HG02571 (cell line): ENCODE results near the gene TBPL2.
"Not testable (repeated sequence)": the region's sequence is repeated elsewhere in the genome, so short reads cannot be mapped to it uniquely, and the experiment has no call there.

Experiments used
- ATAC-seq: cut with Tn5 transposase; IDR thresholded peaks from one replicate; pipeline ENCODE4 v1.9.1; 2021; ENCODE audit warnings: mild to moderate bottlenecking, moderate library complexity; ENCODE audit not compliant: unreplicated experiment

The TBPL2 gene

DNA sequence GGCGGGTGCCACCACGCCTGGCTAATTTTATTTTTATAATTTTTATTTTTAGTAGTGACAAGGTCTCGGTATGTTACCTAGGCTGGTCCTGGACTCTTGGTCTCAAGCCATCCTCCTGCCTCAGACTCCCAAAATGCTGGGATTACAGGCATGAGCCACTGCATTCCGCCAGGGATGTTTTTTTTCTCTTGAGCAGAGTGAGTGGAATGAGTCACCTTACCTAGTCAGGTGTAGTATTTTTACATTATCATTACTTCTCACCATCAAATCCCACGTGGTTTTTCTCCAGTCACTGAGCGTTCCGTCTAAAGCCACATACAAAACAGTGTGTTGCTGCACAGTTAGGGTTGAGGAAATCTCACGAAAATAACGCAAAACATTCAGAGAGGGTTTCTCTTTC lies 870 bp upstream of the TBPL2 start:
- ATAC-seq, result no peak

DNA sequence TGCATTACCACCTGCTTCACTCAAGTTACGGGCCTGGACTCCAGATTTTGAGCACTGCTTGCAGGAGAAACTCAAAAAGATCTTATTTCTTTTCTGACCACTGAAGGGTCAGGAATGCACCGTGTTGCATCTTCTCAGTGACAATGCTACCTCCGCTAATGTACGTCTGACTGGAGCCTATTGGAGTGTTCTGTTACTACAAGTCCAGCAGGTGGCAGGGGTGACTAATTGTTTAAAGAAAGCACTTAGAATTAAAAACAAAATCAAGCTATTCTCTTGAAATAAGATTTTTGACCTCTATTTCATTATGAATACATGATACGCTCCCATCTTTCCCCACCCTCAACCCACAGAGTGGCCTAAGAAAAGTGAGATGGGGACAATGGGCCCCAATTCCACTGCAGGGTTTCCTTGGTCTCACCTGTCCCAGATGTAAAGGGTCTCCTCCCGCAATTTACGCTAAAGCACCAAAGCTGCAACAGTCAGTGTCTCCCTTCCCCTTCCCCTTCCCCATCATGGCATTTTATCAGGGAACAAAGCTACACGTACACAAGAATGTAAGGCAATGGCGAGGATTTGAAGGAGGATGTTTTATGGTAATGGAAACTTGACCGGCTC lies 2.2 kb downstream of the TBPL2 start:
- ATAC-seq, result no peak

DNA sequence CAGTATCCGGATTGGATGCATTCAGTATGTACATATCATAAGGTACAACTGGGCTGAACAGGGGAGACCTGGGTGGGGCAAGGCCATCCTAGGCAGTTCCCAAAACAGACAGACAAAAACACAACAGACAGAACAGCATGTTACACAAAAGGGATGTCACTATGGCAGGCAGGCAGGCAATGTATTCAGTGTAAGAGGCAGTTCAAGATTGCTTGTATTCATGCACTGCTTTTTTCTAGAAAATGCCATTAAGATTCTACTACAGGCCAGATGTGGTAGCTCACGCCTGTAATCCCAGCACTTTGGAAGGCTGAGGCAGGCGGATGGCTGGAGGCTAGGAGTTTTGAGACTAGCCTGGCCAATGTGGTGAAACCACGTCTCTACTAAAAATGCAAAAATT lies 3.5 kb downstream of the TBPL2 start:
- no peak for ATAC-seq

DNA sequence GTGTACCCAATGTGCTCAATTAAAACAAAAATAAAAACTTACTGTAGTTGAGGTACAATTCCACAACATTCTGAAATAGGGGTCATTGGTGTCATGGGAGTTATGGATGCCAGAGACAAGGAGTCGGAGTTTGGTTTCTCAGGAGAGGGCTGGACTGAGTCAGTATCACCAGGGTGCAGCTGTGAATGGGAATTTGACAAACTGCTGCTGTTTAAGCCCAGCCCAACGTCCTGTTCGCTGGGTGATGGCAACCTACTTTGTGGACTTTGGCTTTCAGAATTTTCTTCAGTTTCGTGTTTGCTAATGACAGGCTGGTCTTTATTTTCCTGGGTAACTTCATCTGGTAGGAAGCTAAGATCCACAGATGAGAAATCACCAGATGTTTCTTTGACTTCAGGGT lies 3.9 kb downstream of the TBPL2 start:
- no peak for ATAC-seq

DNA sequence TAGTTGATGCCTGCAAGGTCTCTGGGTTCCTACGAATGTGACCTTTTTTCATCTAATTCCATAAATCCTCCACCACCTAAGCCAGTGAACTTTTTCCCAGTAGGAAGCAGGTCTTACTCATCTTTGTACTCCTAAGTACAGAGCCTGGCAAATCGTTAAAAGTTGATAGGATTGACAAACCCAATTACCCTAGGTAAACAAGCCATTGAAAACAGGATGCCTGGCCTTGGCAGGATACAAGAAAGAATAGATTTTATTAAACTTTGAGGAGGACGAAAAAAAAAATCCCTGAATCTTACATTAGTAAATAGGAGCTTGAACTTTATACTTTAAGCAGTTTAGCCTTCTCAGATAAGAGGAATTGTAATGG lies 5.6 kb downstream of the TBPL2 start:
- ATAC-seq, result no peak

DNA sequence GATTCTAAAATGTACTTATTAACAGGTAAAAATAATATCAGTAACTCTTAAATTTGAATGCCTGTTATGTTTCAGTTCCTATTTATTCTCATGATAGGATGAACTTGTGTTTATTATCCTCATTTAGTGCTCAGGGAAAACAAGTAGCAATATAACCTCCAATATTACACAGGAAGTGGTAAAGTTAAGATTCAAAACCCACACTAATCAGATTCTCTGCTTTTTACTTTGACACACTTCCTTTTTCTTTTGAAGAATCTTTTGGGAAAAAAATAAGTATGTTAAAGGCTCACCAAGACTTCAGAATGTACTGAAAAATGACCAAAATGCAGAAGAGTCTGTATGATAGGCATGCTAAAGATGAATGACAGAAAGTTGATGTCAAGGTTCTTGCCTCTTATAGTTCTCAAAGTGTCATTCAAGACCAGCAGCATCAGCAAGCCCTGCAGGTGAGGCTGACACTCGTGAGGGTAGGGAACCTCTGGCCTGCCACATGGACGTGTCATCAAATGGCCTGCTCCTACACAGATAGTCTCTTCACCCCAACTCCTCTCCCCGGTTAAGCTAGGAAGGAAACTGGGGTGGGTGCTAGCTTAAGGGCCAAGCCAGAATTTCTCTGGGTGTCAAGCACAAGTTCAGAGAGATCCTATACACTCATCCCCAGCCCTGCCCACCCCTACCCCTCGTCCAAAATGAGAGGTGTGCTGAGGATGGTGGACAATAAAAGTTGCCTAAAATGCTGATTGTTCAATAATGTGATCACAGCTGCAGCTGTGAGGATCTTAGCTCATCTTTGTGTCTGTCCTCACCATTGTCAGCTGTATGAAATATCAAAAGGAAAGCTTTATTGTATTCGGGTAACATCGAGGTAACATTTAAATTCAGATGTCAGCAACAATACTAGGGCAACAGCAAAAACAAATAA lies 6.3 kb downstream of the TBPL2 start:
- no peak for ATAC-seq

DNA sequence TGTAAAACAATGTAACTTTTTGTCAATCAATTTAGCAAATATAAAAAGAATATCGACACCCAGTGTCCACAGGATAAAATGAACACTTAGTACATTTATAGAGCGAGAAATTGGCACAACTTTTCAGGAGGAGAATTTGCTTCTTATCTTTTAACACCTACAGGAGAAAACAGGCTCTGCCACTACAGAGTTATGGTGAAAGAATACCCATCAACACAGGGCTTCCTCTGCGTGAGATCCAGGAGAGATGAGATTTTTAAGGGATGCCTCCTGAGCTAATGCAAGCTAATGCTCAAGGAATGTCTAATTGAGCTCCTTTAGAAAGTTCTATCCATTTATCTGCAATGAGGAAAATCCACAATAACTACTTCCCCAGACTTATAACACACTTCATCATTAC lies 7.8 kb downstream of the TBPL2 start:
- no peak for ATAC-seq

DNA sequence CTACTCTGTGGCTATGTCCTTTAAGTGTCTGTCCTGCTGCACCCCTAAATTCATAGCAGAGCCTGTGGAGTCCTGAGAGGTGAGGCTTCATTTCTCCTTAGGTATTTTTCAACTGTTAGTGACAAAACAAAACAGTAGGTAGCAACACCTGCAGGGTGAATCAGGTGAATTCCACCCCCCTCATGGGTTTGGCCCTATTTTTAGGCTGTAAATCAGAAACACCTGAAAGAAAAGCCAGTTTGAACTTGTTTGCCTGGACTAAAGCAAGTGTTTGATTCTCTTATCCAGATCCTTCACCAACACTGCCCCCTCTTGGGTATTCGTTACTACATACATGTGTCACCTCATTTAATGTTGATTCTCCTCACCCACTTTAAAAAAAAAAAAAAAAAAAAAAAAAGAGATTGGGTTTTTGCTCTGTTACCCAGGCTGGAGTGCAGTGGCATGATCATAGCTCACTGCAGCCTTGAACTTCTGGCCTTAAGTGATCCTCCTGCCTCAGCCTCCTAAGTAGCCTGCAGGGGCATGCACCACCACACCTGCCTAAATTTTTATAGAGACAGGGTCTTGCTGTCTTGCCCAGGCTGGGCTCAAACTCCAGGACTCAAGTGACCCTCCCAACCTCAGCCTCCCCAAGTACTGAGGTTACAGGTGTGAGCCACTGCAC lies 10.3 kb downstream of the TBPL2 start:
- ATAC-seq, result no peak

DNA sequence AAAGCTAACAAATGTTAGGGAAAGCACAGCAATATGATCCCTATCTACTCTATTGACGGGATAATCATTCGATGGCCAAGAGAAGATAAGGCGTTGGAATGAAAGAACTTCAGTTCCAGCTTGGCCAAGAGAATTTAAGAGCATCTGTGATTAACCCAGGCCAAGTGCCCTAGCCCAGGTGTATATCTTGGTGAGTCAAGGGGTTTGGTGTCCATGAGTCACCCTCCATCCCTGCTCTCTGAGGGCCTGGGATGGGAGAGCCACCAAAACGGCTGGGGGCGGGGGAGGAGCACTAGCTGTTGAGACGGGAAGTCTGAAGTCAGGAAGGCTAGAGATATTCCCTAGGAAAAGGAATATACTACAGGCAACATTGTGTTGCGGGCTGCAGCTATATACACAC lies 13.0 kb downstream of the TBPL2 start:
- no peak for ATAC-seq

DNA sequence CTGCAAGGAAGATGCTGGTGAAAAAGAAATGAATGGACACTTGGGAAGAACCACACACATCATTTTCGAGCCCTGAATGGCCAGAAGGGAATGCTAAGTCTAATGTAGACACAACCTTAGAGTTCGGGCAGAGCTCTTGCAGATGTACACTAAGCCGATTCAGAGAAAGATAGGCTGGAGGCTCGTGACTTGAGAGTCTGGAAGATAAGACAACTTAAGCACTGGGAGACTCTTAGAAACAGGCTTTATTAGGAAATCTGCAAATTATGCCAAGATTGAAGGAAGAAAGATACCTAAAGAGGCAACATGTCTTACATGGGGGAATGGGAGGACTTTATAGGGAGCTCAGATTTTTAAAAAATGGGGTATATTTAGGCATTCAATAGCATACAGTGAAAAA lies 13.5 kb downstream of the TBPL2 start:
- no peak for ATAC-seq

DNA sequence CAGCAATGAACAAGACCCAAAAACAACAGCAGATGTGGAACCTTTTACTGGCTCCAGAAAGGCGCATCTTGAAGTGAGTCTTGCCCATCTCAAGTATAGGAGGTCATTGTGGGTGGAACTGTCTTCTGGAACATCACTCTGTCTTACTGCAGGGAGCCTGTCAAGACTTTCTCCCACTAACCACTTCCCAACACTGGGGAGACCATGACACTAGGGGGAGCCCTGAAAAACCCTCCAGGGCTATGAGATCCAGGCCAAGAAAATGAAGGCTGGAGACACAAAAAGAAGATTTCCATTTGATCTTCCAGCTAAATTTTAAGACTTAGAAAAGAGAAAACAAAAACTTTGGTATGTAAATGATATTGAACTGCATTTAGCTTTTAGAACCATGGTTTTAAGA lies 15.3 kb downstream of the TBPL2 start:
- no peak for ATAC-seq

DNA sequence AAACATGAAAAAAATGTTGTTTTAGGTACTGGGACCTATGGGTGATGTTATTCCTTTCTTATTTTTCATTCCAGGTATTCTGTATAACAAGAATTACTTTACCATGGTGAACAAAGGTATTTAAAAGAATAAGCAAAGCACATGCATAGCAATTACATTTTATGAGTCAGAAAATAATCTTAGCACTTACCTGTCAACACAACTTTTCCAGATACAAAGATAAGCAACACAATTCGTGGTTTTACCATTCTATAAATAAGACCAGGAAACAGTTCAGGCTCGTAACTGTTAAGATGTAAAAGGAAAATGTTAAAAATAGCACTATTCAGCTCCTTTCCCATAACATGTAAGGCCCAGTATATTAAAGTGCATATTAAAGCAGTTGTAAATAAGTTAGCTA lies 16.4 kb downstream of the TBPL2 start:
- ATAC-seq, result no peak

DNA sequence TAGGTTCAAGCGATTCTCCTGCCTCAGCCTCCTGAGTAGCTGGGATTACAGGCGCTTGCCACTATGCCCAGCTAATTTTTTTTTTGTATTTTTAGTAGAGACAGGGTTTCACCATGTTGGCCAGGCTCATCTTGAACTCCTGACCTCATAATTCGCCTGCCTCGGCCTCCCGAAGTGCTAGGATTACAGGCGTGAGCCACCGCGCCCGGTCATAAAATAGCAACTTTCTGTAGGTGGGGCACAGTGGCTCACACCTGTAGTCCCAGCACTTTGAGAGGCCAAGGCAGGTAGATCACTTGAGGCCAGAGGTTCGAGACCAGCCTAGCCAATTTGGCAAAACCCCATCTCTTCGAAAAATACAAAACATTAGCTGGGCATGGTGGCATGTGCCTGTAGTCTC lies 18.1 kb downstream of the TBPL2 start:
- ATAC-seq, result not testable (repeated sequence)

DNA sequence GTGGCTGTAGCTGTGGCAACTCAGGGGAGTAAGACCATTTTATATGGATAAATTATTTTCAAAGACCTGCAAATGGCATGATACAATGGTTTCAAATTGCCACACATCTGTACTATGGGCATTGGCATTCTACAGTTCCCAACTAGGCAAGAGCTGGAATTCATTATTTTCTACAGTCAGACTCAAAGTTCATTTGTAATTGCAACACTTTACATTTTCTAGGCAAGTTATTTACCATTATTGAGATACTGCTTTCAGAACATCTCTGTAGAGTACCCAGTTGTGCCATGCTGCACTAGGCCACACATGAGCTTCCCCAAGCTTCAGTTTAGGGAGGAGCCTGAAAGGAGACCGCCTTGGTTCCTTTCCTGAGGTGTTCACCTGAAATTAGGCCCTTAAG lies 20.8 kb downstream of the TBPL2 start:
- no peak for ATAC-seq

DNA sequence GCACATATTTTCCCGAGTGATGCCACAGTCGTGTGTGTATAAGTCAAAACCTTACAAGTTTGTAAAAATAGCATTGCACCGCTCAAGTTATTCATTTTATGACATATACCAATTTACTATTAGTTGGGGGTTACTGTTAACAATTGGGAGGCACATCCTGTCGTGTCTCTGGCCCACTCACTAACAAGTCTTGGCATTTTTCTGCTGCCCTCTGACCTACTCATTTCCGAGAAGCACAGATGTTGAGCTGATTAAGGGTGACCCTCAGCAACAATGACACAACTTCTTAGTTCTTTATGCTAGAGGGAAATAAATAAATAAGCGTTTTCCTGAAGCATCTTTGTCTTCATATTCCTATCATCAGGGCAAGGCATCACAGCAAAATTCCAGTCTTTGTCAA lies 22.0 kb downstream of the TBPL2 start:
- ATAC-seq, result no peak

DNA sequence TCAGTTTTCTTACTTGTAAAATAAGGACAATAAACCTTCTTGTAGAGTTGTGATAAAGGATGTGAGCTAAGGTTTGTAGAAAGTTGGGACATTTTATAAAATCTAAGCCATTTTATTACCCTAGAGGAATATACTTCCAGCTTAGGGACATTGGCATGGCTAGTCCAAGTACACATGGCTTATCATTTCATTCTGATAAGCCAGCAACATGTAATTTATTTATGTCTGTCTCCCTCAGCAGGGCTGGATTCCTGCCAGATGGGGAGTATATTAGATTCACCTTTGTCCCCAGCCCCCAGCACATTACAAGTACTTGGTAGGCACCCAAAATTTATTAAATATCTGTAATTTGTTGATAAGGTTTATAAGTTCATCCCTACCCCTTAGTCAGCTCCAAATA lies 22.5 kb downstream of the TBPL2 start:
- no peak for ATAC-seq

DNA sequence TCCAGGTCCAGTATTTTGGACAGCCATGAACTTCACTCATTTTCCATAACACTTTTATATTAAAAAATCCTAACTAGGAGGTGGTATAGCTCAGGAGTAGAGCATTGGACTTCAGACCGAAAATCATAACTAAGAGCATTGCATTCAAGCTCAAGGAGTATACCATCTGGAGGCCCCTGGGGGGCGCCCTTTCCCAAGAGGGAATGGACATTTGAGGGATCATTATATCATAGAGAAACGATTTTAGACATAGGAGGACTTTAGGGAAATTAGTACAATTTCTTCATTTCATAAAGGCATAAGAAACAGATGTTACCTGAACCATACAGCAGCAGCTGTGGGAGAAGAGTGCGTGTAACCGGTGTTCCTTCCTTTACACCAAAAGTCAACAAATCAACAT lies 23.6 kb downstream of the TBPL2 start:
- no peak for ATAC-seq

DNA sequence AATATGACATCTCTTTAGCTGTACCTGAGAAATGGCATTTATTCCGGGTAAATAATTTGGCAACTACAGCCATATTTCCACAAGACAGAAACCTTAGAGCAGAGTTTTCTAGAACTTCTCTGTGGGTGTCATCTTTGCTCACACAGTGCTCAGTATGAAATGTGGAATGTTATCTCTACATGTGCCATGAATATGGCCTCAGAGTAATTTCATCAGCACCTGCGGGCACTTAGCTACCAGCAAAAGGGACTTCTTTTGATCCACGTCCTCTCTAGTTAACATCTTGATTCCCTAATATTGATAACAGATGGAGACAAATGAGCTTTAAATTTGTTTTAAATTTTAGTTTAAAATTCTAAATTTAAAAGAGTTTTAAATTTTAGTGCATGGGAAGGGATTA lies 25.9 kb downstream of the TBPL2 start:
- ATAC-seq, result no peak

DNA sequence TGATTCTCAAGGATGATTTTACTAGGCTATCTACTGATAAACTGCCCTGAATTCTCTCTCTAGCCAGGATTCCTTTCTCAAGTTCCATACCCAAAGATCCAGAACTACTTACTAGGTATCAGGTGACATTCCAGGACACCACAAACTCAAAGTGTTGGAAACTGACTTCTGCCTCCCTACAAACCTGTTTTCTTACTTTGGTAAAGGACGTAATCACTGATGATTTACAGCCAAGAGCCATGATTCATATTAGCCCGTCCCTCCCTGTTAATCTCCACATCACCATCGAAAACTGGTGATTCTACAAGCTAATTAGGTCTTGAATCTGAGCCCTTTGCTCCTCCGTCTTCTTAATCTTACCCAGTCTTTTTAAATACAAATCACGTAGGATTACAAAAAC lies 27.7 kb downstream of the TBPL2 start:
- ATAC-seq, result no peak

DNA sequence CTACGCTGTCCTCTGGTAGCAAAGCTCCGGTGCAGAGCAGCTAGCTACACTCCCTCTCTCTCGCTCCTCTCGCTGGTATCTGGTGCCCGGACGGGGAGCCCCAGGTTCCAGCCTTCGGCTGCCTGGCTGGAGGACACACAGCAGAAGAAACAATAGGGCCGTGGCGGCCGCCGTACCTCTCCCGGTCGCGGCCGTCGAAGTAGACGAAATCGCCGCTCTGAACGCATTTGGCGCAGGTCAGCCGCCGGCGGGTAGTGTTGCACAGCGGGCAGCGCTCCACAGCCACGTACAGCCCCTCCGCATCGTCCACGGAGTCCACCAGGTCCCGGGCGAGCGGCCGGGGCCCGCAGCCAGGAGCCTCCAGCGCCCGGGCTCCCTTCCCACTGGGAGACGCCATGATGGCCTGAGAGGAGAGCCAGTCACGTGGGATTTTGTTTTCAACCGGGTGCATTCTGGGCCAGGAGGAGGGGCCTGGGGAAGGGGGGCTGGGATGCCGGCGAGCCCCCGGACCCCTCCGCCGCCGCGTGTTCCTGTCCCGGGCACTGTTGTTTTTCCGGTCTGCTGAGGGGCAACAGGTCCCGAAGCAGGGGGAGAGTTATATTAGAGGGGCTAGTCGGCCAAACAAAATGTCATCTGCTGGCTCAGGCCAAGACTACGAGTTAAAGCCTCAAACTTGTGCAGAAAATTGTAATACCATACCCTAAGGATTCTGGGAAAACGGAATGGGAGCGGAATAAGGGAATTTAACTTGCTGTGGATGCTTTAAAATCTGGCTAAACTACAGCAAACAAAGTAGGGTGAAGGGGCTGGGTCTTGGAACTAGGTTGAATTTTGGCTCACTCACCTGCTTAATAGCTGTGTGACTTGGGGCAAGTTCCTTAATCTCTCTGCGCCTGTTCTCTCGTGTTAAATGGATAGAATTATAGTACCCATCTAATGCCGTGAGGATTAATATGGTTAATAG lies 28.7 kb downstream of the TBPL2 start, which contains the start of gene ATG14:
Gene ATG14 (minus strand): TSS at position 405 of the 964 bp plus-strand sequence. CDS start 8 bp downstream, at position 397.
- ATAC-seq, result peak; percentile 98

DNA sequence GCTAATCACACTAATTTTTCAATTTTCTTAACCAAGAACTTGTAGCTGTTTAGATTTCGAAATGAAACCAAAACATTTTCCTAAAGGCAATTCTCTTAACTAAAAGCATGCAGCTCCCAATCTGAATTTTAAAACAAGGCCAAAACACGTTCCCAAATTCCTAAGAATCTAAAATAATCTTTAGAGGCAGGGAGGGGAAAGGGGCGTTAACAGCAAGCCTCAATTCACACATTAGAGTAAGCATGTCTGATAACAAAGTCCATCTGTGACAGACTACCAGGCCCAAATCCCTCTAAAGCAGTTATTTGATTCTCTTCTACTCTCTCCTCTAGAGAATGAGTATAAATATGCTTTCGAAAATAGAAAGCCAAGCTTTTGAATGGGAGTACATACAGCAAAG lies 29.5 kb downstream of the TBPL2 start:
- no peak for ATAC-seq
